Measurements from ENCODE around the gene GPR35. TPM values are rescaled to one million over a fixed set of nuclear protein-coding genes. Genes with fewer than 3 reads are reported as not detected.

GPR35 gene
- total RNA-seq, 1 experiment from 2014 or later = 0.22 TPM

DNA sequence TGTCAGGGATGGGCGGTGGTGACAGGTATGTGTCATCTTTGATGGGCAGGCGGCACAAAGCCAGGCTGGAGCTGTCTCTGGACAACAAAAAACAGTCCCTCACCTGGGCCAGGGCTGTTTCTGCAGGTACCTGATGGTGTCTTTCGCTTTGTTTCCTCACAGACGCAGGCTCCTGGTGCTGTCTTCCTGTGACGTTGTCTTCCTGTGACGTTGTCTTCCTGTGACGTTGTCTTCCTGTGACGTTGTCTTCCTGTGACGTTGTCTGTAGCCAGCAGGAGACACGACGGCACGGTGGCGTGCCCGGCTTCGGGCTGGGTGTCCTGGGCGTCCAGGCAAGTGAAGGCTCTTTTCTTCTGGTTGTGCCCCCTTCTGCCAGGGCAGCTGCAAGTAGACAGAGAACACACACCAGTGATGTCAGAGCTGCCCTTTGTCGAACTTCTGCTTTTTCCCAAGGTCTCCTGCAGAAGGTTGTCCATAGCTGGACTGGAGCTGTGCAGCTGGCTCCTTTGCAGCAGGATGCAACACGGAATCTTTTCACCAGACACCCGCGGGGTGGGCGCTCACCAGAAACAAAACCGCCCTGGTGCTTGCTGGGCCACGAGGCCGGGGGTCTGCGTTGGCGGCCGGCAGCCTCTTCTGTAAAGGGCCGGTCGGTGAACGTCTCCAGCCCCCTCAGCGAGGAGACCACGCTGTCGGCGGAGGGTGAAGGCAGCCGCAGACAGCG, 21.1 kb downstream of the GPR35 start:
- no peak for TF ChIP-seq NR3C1 (CRISPR knock-in tag; conservative IDR thresholded peaks at IDR 0.05; ENCODE audit: low read depth)
- no peak for TF ChIP-seq ZNF416 (CRISPR knock-in tag; IDR thresholded peaks at IDR 0.05)
- TF ChIP-seq ZNF263 (CRISPR knock-in tag; IDR thresholded peaks at IDR 0.05; ENCODE audit: low read depth) = no peak
- no peak for TF ChIP-seq ZNF317 (CRISPR knock-in tag; IDR thresholded peaks at IDR 0.05; ENCODE audit: borderline replicate concordance, low read depth)
- no peak for TF ChIP-seq OVOL2 (CRISPR knock-in tag; IDR thresholded peaks at IDR 0.05; ENCODE audit: borderline replicate concordance)
- no peak for TF ChIP-seq NR1H2 (CRISPR knock-in tag; IDR thresholded peaks at IDR 0.05)
- TF ChIP-seq NFYB (CRISPR knock-in tag; conservative IDR thresholded peaks at IDR 0.05; ENCODE audit: low read depth) = no peak
- no peak for TF ChIP-seq ZNF423 (CRISPR knock-in tag; IDR thresholded peaks at IDR 0.05)
- TF ChIP-seq, protein P1, sequence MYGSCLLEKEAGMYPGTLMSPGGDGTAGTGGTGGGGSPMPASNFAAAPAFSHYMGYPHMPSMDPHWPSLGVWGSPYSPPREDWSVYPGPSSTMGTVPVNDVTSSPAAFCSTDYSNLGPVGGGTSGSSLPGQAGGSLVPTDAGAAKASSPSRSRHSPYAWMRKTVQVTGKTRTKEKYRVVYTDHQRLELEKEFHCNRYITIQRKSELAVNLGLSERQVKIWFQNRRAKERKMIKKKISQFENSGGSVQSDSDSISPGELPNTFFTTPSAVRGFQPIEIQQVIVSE (CRISPR knock-in tag; IDR thresholded peaks at IDR 0.05; ENCODE audit: borderline replicate concordance) = no peak
- TF ChIP-seq, protein P2, sequence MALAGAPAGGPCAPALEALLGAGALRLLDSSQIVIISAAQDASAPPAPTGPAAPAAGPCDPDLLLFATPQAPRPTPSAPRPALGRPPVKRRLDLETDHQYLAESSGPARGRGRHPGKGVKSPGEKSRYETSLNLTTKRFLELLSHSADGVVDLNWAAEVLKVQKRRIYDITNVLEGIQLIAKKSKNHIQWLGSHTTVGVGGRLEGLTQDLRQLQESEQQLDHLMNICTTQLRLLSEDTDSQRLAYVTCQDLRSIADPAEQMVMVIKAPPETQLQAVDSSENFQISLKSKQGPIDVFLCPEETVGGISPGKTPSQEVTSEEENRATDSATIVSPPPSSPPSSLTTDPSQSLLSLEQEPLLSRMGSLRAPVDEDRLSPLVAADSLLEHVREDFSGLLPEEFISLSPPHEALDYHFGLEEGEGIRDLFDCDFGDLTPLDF (CRISPR knock-in tag; IDR thresholded peaks at IDR 0.05) = no peak
- TF ChIP-seq PRRX2 (CRISPR knock-in tag; IDR thresholded peaks at IDR 0.05) = no peak
- TF ChIP-seq FOXK1 (CRISPR knock-in tag; IDR thresholded peaks at IDR 0.05) = no peak
- TF ChIP-seq, protein P3, sequence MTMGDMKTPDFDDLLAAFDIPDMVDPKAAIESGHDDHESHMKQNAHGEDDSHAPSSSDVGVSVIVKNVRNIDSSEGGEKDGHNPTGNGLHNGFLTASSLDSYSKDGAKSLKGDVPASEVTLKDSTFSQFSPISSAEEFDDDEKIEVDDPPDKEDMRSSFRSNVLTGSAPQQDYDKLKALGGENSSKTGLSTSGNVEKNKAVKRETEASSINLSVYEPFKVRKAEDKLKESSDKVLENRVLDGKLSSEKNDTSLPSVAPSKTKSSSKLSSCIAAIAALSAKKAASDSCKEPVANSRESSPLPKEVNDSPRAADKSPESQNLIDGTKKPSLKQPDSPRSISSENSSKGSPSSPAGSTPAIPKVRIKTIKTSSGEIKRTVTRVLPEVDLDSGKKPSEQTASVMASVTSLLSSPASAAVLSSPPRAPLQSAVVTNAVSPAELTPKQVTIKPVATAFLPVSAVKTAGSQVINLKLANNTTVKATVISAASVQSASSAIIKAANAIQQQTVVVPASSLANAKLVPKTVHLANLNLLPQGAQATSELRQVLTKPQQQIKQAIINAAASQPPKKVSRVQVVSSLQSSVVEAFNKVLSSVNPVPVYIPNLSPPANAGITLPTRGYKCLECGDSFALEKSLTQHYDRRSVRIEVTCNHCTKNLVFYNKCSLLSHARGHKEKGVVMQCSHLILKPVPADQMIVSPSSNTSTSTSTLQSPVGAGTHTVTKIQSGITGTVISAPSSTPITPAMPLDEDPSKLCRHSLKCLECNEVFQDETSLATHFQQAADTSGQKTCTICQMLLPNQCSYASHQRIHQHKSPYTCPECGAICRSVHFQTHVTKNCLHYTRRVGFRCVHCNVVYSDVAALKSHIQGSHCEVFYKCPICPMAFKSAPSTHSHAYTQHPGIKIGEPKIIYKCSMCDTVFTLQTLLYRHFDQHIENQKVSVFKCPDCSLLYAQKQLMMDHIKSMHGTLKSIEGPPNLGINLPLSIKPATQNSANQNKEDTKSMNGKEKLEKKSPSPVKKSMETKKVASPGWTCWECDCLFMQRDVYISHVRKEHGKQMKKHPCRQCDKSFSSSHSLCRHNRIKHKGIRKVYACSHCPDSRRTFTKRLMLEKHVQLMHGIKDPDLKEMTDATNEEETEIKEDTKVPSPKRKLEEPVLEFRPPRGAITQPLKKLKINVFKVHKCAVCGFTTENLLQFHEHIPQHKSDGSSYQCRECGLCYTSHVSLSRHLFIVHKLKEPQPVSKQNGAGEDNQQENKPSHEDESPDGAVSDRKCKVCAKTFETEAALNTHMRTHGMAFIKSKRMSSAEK (CRISPR knock-in tag; IDR thresholded peaks at IDR 0.05; ENCODE audit: borderline replicate concordance) = no peak
- TF ChIP-seq JAZF1 (CRISPR knock-in tag; IDR thresholded peaks at IDR 0.05) = no peak
- TF ChIP-seq, protein P4, sequence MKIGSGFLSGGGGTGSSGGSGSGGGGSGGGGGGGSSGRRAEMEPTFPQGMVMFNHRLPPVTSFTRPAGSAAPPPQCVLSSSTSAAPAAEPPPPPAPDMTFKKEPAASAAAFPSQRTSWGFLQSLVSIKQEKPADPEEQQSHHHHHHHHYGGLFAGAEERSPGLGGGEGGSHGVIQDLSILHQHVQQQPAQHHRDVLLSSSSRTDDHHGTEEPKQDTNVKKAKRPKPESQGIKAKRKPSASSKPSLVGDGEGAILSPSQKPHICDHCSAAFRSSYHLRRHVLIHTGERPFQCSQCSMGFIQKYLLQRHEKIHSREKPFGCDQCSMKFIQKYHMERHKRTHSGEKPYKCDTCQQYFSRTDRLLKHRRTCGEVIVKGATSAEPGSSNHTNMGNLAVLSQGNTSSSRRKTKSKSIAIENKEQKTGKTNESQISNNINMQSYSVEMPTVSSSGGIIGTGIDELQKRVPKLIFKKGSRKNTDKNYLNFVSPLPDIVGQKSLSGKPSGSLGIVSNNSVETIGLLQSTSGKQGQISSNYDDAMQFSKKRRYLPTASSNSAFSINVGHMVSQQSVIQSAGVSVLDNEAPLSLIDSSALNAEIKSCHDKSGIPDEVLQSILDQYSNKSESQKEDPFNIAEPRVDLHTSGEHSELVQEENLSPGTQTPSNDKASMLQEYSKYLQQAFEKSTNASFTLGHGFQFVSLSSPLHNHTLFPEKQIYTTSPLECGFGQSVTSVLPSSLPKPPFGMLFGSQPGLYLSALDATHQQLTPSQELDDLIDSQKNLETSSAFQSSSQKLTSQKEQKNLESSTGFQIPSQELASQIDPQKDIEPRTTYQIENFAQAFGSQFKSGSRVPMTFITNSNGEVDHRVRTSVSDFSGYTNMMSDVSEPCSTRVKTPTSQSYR (CRISPR knock-in tag; IDR thresholded peaks at IDR 0.05) = no peak
- TF ChIP-seq, protein P5, sequence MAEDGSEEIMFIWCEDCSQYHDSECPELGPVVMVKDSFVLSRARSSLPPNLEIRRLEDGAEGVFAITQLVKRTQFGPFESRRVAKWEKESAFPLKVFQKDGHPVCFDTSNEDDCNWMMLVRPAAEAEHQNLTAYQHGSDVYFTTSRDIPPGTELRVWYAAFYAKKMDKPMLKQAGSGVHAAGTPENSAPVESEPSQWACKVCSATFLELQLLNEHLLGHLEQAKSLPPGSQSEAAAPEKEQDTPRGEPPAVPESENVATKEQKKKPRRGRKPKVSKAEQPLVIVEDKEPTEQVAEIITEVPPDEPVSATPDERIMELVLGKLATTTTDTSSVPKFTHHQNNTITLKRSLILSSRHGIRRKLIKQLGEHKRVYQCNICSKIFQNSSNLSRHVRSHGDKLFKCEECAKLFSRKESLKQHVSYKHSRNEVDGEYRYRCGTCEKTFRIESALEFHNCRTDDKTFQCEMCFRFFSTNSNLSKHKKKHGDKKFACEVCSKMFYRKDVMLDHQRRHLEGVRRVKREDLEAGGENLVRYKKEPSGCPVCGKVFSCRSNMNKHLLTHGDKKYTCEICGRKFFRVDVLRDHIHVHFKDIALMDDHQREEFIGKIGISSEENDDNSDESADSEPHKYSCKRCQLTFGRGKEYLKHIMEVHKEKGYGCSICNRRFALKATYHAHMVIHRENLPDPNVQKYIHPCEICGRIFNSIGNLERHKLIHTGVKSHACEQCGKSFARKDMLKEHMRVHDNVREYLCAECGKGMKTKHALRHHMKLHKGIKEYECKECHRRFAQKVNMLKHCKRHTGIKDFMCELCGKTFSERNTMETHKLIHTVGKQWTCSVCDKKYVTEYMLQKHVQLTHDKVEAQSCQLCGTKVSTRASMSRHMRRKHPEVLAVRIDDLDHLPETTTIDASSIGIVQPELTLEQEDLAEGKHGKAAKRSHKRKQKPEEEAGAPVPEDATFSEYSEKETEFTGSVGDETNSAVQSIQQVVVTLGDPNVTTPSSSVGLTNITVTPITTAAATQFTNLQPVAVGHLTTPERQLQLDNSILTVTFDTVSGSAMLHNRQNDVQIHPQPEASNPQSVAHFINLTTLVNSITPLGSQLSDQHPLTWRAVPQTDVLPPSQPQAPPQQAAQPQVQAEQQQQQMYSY (CRISPR knock-in tag; IDR thresholded peaks at IDR 0.05) = no peak
- no peak for TF ChIP-seq MXD4 (CRISPR knock-in tag; IDR thresholded peaks at IDR 0.05; ENCODE audit: borderline replicate concordance)
- H3K36me3 Mint-ChIP-seq = no peaks in the 10 kb centered on the region
- no peak overlapping the region for H3K4me3 Mint-ChIP-seq
- no peak for DNase-seq (ENCODE audit: low spot score)
- no peak for ATAC-seq
- CTCF ChIA-PET = no interaction called here
- peaks cover 3% of the 10 kb centered on the region for H3K27me3 Mint-ChIP-seq (ENCODE audit: low read depth)
- no peak overlapping the region for H3K27ac Mint-ChIP-seq
- H3K4me1 Mint-ChIP-seq = peaks cover 3% of the 10 kb centered on the region; the same call in 1 of the 2 replicates
- H3K9me3 Mint-ChIP-seq = peaks cover under 1% of the 10 kb centered on the region
- POLR2A ChIA-PET = no interaction called here
